WERI-Rb-1 (cell line): ENCODE results near the gene CACNA1D.
A peak's percentile ranks its signal among the peaks of the same experiment; 100 is the strongest.

Experiments
- DNase-seq: peaks from one replicate; pipeline ENCODE4 v3.0.0-alpha.2; 2020
- H3K27ac ChIP-seq: fragments of 250-450 bp; sonication (Bioruptor Pico); 2 replicates; pipeline ENCODE4 v1.5.1; 2020; ENCODE audit warnings: mild to moderate bottlenecking, moderate library complexity
- H3K27me3 ChIP-seq: fragments of 250-450 bp; sonication (Bioruptor Pico); 2 replicates; pipeline ENCODE4 v1.5.1; 2021; ENCODE audit warnings: mild to moderate bottlenecking, low read depth, moderate library complexity; ENCODE audit not compliant: insufficient read depth, severe bottlenecking
- H3K36me3 ChIP-seq: fragments of 250-450 bp; sonication (Bioruptor Pico); 2 replicates; pipeline ENCODE4 v1.5.1; 2020; ENCODE audit warnings: mild to moderate bottlenecking, moderate library complexity
- H3K4me3 ChIP-seq: 2 replicates; pipeline ENCODE4 v1.5.1; 2011; ENCODE audit warnings: low read depth, mild to moderate bottlenecking, control low read depth, low read length
- H3K9me3 ChIP-seq: fragments of 250-450 bp; sonication (Bioruptor Pico); 2 replicates; pipeline ENCODE4 v1.5.1; 2021; ENCODE audit warnings: mild to moderate bottlenecking, moderate library complexity; ENCODE audit not compliant: severe bottlenecking
- CTCF ChIP-seq: IDR thresholded peaks from 2 replicates; pipeline ENCODE4 v1.5.1; 2011; ENCODE audit warnings: low read depth, mild to moderate bottlenecking, control low read depth, inconsistent platforms, low read length

The CACNA1D gene

GRCh38 chr3:53641397-53641796, 147.0 kb downstream of the CACNA1D start:
- Histone ChIP-seq H3K27ac (no peak overlapping the region), H3K4me3 (no peak overlapping the region), H3K36me3 (no peaks in the 10 kb centered on the region), H3K27me3 (no peaks in the 10 kb centered on the region), H3K9me3 (no peaks in the 10 kb centered on the region)
- no peak for DNase-seq
- no peak for TF ChIP-seq CTCF

- Histone ChIP-seq H3K36me3 (no peaks in the 10 kb centered on the region), H3K27me3 (no peaks in the 10 kb centered on the region), H3K4me3 (no peak overlapping the region), H3K9me3 (no peaks in the 10 kb centered on the region), H3K27ac (no peak overlapping the region)
- TF ChIP-seq CTCF: no peak
- no peak for DNase-seq
Observed at GRCh38 chr3:53642211-53642610, 147.8 kb downstream of the CACNA1D start.

GRCh38 chr3:53643757-53644156, 149.3 kb downstream of the CACNA1D start:
- no peaks in the 10 kb centered on the region for H3K36me3 ChIP-seq
- H3K4me3 ChIP-seq: no peak overlapping the region
- H3K27me3 ChIP-seq: no peaks in the 10 kb centered on the region
- TF ChIP-seq CTCF: peak; percentile 17; the same call in 1 of the 2 replicates
- no peak overlapping the region for H3K27ac ChIP-seq
- no peaks in the 10 kb centered on the region for H3K9me3 ChIP-seq
- peak; percentile 21 for DNase-seq

GRCh38 chr3:53645754-53646153, 151.3 kb downstream of the CACNA1D start:
- DNase-seq: no peak
- TF ChIP-seq CTCF: no peak
- Histone ChIP-seq H3K27ac (no peak overlapping the region), H3K9me3 (no peaks in the 10 kb centered on the region), H3K4me3 (no peak overlapping the region), H3K36me3 (no peaks in the 10 kb centered on the region), H3K27me3 (no peaks in the 10 kb centered on the region)

GRCh38 chr3:53646723-53647122, 152.3 kb downstream of the CACNA1D start:
- H3K36me3 ChIP-seq: no peaks in the 10 kb centered on the region
- no peak overlapping the region for H3K27ac ChIP-seq
- no peak overlapping the region for H3K4me3 ChIP-seq
- no peak for TF ChIP-seq CTCF
- H3K9me3 ChIP-seq: no peaks in the 10 kb centered on the region
- no peak for DNase-seq
- H3K27me3 ChIP-seq: no peaks in the 10 kb centered on the region

- H3K27me3 ChIP-seq: no peaks in the 10 kb centered on the region
- no peak overlapping the region for H3K27ac ChIP-seq
- no peak for DNase-seq
- H3K9me3 ChIP-seq: peaks cover 2% of the 10 kb centered on the region
- no peaks in the 10 kb centered on the region for H3K36me3 ChIP-seq
- TF ChIP-seq CTCF: no peak
- H3K4me3 ChIP-seq: no peak overlapping the region
Observed at GRCh38 chr3:53649816-53650215, 155.4 kb downstream of the CACNA1D start.
